ENCODE data around the gene RAPGEF2. TPM values are rescaled to one million over a fixed set of nuclear protein-coding genes. Genes with fewer than 3 reads are reported as not detected.
A peak's percentile ranks its signal among the peaks of the same experiment; 100 is the strongest.

Gene RAPGEF2, protein sequence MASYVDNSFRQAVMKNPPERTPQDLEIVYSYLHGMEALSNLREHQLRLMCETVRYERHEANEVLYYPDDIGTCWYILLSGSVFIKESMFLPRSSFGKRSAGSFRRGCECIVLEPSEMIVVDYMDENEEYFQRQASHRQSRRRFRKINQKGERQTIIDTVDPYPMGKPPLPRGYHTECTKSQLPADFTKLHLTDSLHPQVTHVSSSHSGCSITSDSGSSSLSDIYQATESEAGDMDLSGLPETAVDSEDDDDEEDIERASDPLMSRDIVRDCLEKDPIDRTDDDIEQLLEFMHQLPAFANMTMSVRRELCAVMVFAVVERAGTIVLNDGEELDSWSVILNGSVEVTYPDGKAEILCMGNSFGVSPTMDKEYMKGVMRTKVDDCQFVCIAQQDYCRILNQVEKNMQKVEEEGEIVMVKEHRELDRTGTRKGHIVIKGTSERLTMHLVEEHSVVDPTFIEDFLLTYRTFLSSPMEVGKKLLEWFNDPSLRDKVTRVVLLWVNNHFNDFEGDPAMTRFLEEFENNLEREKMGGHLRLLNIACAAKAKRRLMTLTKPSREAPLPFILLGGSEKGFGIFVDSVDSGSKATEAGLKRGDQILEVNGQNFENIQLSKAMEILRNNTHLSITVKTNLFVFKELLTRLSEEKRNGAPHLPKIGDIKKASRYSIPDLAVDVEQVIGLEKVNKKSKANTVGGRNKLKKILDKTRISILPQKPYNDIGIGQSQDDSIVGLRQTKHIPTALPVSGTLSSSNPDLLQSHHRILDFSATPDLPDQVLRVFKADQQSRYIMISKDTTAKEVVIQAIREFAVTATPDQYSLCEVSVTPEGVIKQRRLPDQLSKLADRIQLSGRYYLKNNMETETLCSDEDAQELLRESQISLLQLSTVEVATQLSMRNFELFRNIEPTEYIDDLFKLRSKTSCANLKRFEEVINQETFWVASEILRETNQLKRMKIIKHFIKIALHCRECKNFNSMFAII (N-terminal part only)
- total RNA-seq (50.6 TPM), polyA plus RNA-seq (ENCODE audit: insufficient read depth, low read depth, low replicate concordance) (6.9 TPM)
- long read RNA-seq, donor 1, partial matches to known transcripts, result 8 of 9 reads
- long read RNA-seq, donor 1, other reads (novel, unspliced or antisense), result 0 of 9 reads
- long read RNA-seq, donor 2, result 0 reads
- long read RNA-seq, donor 3, partial matches to known transcripts, result 10 of 11 reads
- long read RNA-seq, donor 3, other reads (novel, unspliced or antisense), result 0 of 11 reads
- long read RNA-seq, donor 4, result 0 reads
- long read RNA-seq, donor 5, result 0 reads
- long read RNA-seq, donor 6, result 0 reads
- long read RNA-seq, donor 7, partial matches to known transcripts, result 11 of 19 reads
- long read RNA-seq, donor 7, other reads (novel, unspliced or antisense), result 8 of 19 reads
- long read RNA-seq, donor 8, result 0 reads
- long read RNA-seq, donor 9, result 0 reads
- long read RNA-seq, donor 10, result 0 reads

DNA sequence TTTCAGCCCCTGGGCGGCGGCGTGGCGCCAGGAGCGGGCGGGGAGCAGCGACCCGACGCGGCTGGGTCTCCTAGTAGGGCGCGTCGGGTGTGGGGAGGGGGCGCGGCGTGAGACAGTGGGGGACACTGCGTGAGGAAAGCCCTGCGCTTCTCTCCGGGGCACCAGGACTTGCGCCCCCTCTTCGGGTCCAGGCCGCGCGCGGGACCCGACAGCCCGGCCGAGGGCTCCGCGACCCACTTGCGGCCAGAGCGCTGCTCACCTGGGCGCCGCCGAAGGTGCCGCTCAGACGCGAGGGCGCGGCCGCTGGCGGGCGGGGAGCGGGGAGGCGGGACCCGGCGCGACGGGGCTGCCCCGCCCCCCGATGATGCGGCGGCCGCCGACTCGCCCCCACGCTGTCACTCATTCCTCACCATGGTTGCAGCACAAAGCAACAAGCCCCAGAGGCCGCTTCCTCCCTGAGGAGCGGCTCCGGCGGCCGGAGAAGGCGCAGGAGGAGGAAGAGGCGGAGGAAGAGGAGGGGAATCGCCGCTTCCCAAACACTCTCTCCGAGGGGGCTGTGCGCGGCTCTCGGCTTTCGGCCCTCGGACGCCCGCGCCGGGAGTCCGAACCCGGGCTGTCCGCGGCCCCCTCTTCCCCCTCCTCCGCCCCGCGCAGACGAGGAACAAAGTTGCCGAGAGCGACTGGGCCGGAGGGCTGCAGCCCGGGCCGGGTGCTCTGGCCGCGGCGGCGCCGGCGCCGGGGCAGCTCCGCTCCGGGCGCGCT is at the start of gene RAPGEF2:
Gene RAPGEF2 (plus strand): TSS at position 458 of the 762 bp plus-strand sequence. CDS start 1,084 bp downstream, outside the sequence.
- Histone ChIP-seq H3K36me3 (ENCODE audit: control insufficient read depth in 2 of 3, insufficient read depth in 3 of 3, low read length in 3 of 3) (no peaks in the 10 kb centered on the region), H3K27me3 (ENCODE audit: control insufficient read depth, insufficient read depth, low read length) (no peaks in the 10 kb centered on the region), H3K9ac (ENCODE audit: low read length in 3 of 3) (peak within 1 kb of the TSS; percentile 25 to 86 (median 79)), H3K4me3 (ENCODE audit: low read length in 3 of 3) (peak within 1 kb of the TSS; percentile 45 to 93 (median 88)), H3K4me1 (ENCODE audit: control insufficient read depth in 2 of 3, insufficient read depth in 2 of 3, low read depth in 1 of 3, low read length in 3 of 3) (peaks cover 2 to 8% (median 5%) of the 10 kb centered on the region in 3 donors), H3K27ac (ENCODE audit: low read depth in 2 of 2, low read length in 2 of 2) (peak within 1 kb of the TSS; percentile 86 to 90), H3K9me3 (ENCODE audit: control insufficient read depth in 2 of 3, insufficient read depth in 1 of 3, low read length in 3 of 3) (no peaks in the 10 kb centered on the region)
- intact Hi-C loops (cut with DNase I), result no loop called here
- FAIRE-seq, result no peak
- DNase-seq, result peak; percentile 94 to 98 (median 95)
- TF ChIP-seq, protein P1, sequence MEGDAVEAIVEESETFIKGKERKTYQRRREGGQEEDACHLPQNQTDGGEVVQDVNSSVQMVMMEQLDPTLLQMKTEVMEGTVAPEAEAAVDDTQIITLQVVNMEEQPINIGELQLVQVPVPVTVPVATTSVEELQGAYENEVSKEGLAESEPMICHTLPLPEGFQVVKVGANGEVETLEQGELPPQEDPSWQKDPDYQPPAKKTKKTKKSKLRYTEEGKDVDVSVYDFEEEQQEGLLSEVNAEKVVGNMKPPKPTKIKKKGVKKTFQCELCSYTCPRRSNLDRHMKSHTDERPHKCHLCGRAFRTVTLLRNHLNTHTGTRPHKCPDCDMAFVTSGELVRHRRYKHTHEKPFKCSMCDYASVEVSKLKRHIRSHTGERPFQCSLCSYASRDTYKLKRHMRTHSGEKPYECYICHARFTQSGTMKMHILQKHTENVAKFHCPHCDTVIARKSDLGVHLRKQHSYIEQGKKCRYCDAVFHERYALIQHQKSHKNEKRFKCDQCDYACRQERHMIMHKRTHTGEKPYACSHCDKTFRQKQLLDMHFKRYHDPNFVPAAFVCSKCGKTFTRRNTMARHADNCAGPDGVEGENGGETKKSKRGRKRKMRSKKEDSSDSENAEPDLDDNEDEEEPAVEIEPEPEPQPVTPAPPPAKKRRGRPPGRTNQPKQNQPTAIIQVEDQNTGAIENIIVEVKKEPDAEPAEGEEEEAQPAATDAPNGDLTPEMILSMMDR (IDR thresholded peaks at IDR 0.05; ENCODE audit: borderline replicate concordance, extremely low read depth, insufficient read depth), result no peak

DNA sequence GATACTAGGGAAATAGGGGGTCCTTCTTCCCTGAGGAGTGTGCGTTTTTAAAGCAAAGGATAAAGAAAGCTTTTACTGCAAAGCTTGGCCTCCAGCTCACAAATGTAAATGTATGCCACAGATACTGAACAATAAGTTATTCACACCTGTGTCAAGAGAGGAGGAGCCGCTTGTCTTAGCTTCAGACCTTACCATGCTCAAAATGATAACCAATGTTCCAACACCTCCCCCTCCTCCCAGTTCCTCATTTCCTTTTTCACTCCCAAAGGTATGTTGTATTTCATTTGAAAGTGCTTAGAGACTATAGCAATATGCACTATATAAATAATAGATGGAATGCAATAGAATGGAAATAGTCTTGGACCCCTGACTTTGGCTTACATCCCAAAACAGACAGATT is 47.0 kb upstream of the RAPGEF2 start:
- Histone ChIP-seq H3K4me1 (ENCODE audit: control insufficient read depth in 2 of 3, insufficient read depth in 2 of 3, low read depth in 1 of 3, low read length in 3 of 3) (no peaks in the 10 kb centered on the region), H3K27ac (ENCODE audit: low read depth in 2 of 2, low read length in 2 of 2) (no peak overlapping the region), H3K27me3 (ENCODE audit: control insufficient read depth, insufficient read depth, low read length) (no peaks in the 10 kb centered on the region), H3K9me3 (ENCODE audit: control insufficient read depth in 2 of 3, insufficient read depth in 1 of 3, low read length in 3 of 3) (no peaks in the 10 kb centered on the region), H3K36me3 (ENCODE audit: control insufficient read depth in 2 of 3, insufficient read depth in 3 of 3, low read length in 3 of 3) (no peaks in the 10 kb centered on the region), H3K9ac (ENCODE audit: low read length in 3 of 3) (no peak overlapping the region), H3K4me3 (ENCODE audit: low read length in 3 of 3) (no peak overlapping the region)
- TF ChIP-seq, protein P1 (IDR thresholded peaks at IDR 0.05; ENCODE audit: borderline replicate concordance, extremely low read depth, insufficient read depth), result no peak
- no peak for FAIRE-seq
- no peak for DNase-seq
- intact Hi-C loops (cut with DNase I), result no loop called here

DNA sequence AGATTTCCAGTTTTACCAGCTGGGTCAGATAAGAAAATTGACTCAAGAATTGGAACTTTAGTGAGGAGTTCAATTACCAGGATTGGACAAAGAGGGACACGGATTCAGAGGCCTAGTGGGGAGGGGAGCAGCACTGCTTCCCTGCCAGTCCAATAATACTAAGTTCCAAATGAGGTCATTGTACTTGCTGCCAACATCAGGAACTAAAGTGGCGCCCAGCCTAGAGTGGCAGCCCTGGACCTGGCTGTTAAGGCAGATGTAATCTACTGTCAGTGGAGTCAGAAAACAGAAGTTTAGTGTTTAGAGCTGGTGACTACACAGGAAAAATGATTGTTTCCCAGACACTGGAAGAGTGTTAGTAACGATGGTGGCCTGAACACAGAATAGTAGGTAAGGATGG is 42.7 kb upstream of the RAPGEF2 start:
- DNase-seq (no peak), FAIRE-seq (no peak)
- no peaks in the 10 kb centered on the region for H3K27me3 ChIP-seq (ENCODE audit: control insufficient read depth, insufficient read depth, low read length)
- no peak overlapping the region for H3K4me3 ChIP-seq (ENCODE audit: low read length in 3 of 3)
- no peak overlapping the region for H3K27ac ChIP-seq (ENCODE audit: low read depth in 2 of 2, low read length in 2 of 2)
- intact Hi-C loops (cut with DNase I), result no loop called here
- TF ChIP-seq, protein P1 (IDR thresholded peaks at IDR 0.05; ENCODE audit: borderline replicate concordance, extremely low read depth, insufficient read depth), result no peak
- H3K4me1 ChIP-seq (ENCODE audit: control insufficient read depth in 2 of 3, insufficient read depth in 2 of 3, low read depth in 1 of 3, low read length in 3 of 3), result no peaks in the 10 kb centered on the region
- H3K36me3 ChIP-seq (ENCODE audit: control insufficient read depth in 2 of 3, insufficient read depth in 3 of 3, low read length in 3 of 3), result no peaks in the 10 kb centered on the region
- no peak overlapping the region for H3K9ac ChIP-seq (ENCODE audit: low read length in 3 of 3)
- H3K9me3 ChIP-seq (ENCODE audit: control insufficient read depth in 2 of 3, insufficient read depth in 1 of 3, low read length in 3 of 3), result no peaks in the 10 kb centered on the region

Measured in kidney (tissue), 22 donors.